GM19452 (cell line): ENCODE results near the gene RAB34.
"Not testable (repeated sequence)": the region's sequence is repeated elsewhere in the genome, so short reads cannot be mapped to it uniquely, and the experiment has no call there.

Experiments
- ATAC-seq: cut with Tn5 transposase; IDR thresholded peaks from one replicate; pipeline ENCODE4 v1.9.1; 2021; ENCODE audit not compliant: unreplicated experiment

The RAB34 gene

GRCh38 chr17:28728364-28729200, 10.9 kb upstream of the RAB34 start, which contains the start of gene NEK8:
Gene NEK8 (plus strand): TSS chr17:28728788. CDS start chr17:28728814, 26 bp downstream.
- peak; percentile 37 for ATAC-seq

DNA sequence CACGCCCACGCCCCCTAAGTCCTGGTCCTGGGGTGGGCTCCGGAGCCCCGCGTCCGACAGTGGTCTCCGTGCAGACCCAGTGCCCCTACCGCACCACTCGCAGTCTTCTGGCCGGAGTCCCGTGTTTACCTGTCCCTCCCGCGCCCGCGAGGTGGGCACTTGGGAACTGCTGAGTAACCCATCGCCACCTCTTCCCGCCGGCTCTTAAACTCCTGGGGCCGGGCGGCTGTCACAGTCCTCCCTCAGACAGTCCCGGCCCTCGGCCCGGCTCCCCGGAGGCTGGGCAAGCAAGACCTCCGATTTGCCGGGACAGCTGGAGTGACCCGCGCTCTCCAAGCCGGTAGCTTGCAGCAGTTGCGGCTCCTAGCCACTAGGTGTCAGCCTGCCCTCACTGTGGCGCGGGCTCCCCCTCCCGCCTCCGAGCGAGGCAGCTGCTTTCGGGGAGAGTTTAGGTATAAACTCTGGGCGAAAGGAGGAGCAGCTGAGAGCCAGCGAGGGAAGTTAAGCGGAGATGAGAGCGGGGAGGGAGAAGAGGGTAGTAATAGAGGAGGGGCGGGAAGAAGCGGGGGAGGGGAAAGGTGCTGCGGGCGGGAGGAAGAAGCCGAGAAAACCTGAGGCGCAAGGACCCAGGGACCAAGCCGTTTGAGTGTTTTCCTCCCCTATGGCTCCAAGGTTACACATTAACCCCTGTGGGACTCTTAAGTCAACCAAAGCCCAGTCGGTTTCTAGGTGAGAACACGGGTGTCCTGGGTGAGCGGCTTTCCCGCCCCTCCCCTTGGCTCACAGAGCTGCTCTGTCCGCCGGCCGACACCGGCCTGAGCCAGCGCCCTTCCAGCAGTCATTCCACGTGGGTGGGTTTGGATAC, 9.2 kb upstream of the RAB34 start:
- peak; percentile 32 for ATAC-seq

DNA sequence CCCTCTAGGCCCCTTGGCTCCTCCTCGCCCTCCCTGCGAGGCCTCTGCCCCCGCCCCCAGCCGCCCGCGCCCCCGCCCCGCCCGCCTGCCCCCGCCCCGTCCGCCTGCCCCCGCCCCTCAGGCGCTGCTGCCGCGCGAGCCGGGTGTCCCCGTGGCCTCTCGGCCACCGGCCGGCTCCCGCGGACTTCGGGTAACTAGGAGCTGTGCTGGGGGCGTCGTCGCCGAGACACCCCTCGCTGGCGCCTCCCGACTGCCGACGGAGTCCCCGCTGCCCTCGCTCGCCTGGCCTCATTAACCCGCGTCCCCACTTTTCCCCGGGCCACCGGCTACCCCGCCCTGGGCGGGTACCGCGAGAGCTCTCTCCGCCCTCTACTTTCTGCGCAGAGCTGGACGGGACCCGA, 8.6 kb upstream of the RAB34 start, which contains the start of gene TLCD1:
Gene TLCD1, minus strand, starts transcription at position 8 of the 401 bp plus-strand sequence. CDS start 136 bp downstream, outside the sequence.
- ATAC-seq: no peak

- ATAC-seq: no peak
These were observed 8.1 kb upstream of the RAB34 start for GRCh38 chr17:28725660-28726225.

DNA sequence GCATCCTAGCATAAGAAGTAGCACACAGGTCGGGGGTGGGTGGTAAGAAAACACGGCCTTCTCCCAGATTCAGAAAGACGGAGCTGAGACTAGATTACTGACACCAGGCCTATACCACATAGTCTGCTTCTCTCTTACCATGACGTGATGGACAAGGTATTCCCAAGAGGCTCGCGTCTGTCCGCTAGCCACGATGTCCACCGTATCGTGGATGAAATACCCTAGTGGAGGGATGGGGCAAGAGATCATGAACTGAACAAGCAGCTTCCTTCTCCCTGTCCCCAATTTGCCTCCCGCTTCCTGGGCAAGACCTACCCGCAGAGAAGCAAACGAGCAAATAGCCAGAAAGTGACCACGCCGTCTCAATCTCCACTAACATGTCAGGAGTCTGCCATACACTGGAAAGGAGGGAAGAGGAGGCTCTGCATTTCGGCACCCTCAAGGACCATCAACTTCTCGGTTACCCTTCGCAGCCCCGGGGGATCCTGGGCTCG, 7.5 kb upstream of the RAB34 start:
- no peak for ATAC-seq

- no peak for ATAC-seq
These were observed 7.0 kb upstream of the RAB34 start for GRCh38 chr17:28724500-28725165.

DNA sequence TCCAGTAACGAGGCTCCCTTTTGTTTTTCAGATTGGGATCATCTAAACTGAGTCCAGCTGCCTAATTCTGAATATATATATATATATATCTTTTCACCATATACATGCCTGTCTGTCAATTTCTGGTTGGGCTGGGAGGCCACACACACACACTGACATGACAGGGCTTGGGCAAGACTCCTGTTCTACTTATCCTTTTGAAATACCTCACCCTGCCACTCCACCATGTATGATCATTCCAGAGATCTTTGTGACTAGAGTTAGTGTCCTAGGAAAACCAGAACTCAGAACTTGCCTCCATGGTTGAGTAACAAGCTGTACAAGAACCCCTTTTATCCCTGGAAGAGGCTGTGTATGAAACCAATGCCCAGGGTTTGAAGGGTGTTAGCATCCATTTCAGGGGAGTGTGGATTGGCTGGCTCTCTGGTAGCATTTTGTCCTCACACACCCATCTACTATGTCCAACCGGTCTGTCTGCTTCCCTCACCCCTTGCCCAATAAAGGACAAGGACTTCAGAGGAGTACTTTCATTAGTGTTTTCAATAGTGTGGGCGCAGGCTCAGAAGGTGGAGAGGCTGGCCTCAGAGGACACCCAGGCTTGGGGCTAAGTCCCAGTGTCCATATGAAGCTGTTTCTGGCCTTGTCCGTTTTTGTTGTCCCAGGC, 6.3 kb upstream of the RAB34 start:
- not testable (repeated sequence) for ATAC-seq

- ATAC-seq: no peak
These were observed 5.6 kb upstream of the RAB34 start for GRCh38 chr17:28723159-28723835.

DNA sequence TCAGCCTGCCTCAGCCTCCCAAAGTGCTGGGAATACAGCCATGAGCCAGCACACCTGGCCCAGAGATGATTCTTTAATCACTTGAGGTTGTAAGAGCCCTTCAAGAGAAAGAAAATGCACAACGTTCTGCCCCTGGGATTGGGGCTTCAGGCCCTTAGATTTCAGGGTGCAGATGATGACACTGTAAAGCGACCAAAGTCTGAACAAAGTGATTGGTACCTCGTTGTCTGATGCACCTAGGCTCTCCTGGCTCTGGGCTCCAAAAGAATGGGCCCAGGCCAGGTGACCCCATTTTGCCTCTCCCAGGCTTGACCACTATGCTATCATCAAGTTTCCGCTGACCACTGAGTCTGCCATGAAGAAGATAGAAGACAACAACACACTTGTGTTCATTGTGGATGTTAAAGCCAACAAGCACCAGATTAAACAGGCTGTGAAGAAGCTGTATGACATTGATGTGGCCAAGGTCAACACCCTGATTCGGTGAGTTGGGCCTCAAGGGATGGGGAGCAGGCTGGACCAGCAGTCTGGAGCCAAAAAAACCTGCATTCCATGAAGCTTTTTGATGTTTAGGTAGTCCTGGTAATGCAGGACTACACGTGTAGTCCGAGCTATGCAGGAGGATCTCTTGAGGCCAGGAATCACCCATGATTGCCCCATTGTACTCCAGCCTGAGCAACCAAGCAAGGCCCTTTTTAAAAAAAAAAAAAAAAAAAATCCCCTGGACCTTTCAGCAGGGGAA, 4.9 kb upstream of the RAB34 start:
- ATAC-seq: no peak

DNA sequence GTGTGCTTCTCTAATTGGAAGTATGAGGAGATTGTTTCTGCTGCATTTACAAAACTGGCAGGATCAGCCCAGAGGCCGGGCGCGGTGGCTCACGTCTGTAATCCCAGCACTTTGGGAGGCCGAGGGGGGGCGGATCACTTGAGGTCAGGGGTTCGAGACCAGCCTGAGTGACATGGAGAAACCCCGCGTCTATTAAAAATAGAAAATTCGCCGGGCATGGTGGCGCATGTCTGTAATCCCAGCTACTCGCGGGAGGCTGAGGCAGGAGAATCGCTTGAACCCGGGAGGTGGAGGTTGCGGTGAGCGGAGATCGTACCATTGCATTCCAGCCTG, 3.3 kb upstream of the RAB34 start:
- not testable (repeated sequence) for ATAC-seq

GRCh38 chr17:28720247-28720996, 2.8 kb upstream of the RAB34 start:
- ATAC-seq: no peak

DNA sequence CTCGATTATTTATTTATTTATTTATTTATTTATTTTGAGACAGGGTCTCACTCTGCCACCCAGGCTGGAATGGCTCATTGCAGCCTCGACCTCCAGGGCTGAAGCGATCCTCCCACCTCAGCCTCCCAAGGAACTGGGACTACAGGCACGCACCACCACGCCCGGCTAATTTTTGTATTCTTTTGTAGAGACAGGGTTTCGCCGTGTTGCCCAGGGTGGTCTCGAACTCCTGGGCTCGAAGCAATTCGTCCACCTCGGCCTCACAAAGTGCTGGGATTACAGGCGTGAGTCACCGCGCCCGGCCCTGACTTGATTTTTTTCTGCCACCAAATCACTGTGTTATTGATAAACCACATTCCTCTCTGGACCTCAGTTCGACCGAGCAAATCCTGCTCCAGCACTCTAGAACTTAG, 1.4 kb upstream of the RAB34 start:
- peak; percentile 6 for ATAC-seq

DNA sequence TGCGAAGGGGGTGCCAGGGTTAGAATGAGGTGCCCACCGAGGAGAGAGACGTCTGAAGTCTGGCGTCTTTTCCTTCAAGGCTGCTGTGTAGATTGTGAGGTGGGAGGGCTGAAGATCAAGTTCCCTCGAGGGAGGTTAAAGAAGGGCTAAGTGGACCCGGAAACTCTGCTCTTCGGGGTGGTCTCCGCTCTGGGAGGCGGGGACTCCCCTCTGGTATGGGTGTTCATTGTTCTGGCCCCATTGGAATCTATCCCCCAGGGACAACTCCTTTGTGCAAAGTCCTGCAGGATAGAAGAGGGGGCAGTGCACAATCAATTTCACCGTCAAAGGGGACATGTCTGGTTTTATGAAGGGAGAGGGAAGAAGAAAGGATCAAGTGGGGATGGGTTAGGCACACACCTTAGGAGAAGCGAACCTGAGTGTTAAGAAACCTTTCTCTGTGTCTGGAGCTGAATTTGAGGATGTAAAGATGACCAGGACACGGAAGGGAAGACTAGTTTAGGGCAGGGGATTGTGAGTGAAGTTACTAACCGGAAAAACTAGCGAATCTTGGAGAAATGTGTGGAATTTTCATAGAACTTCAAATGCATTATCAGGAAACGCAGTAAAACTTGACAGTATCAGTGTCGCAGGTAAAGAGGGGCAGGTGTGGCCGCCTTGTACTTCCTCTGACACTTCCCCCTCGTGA, 809 bp upstream of the RAB34 start:
- ATAC-seq: no peak

GRCh38 chr17:28716740-28717577, 709 bp downstream of the RAB34 start:
- no peak for ATAC-seq

DNA sequence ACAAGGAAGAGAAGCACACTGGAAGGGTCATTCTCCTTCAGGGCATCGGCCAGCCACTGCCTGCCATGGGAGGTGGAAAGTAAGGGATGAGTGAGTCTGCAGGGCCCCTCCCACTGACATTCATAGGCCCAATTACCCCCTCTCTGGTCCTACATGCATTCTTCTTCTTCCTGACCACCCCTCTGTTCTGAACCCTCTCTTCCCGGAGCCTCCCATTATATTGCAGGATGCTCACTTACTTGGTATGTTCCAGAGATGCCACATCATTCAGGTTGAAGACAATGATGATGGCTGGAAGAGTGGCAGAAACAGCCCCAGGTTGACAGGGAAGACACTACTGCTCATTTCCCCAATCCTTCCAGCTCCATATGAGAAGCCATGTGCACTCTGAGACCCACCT, 2.5 kb downstream of the RAB34 start:
- no peak for ATAC-seq

DNA sequence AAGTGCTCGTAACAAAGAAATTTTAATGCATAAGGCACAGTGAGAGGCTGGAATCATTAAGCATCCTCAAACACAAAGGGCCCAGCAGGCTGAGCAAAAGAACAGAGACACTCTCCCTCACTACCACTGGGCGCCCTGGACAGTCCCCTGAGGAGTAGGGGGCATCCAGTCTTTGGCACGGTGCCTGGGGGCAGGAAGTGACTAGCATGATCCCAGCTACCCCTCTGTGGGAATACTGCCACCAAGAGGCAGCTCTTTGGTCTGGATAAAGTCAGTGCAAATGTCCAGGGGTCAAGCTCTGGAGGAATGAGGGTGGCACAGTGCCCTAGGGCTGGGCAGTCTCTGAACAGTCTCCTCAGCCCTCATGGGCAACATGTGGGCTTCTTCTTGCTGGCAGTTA, 3.4 kb downstream of the RAB34 start:
- no peak for ATAC-seq
